GM10266 (cell line): ENCODE data around the gene ZSWIM2.
"Not testable (repeated sequence)": the region's sequence is repeated elsewhere in the genome, so short reads cannot be mapped to it uniquely, and the experiment has no call there.

ENCODE experiments used
- DNase-seq: peaks from one replicate; pipeline ENCODE4 v3.0.0; 2012; ENCODE audit errors: extremely low spot score
- CTCF ChIP-seq: IDR thresholded peaks from 2 replicates; pipeline ENCODE4 v1.5.1; 2012; ENCODE audit warnings: mild to moderate bottlenecking, low read depth; ENCODE audit not compliant: control insufficient read depth, insufficient read depth; ENCODE audit errors: missing control alignments

Gene ZSWIM2

DNA sequence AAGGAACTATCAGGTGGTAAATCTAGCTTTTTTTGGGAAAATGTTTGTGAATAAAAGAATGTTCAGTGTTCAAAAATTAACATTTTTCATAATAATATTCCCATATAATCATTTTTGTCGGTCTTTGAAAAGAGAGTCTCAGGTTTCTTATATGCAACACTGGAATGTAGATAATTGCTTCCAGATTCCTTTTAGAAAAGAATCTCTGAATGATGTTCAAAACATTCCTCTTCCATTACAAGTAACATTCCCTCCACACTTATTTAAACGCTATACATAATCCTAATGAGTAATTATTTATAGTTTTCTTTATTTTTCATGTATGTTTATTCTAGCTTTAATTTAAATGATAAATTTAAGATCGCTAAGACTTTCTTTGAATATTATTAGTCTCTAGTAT is 7.0 kb downstream of the ZSWIM2 start:
- TF ChIP-seq CTCF = no peak
- no peak for DNase-seq

GRCh38 chr2:186835628-186836027 is 13.3 kb downstream of the ZSWIM2 start:
- no peak for DNase-seq
- no peak for TF ChIP-seq CTCF

GRCh38 chr2:186827862-186828492 is 21.0 kb downstream of the ZSWIM2 start:
- no peak for DNase-seq
- no peak for TF ChIP-seq CTCF

- DNase-seq = no peak
- no peak for TF ChIP-seq CTCF
Observed at GRCh38 chr2:186827411-186827810, 21.6 kb downstream of the ZSWIM2 start.

- TF ChIP-seq CTCF = no peak
- no peak for DNase-seq
Observed at GRCh38 chr2:186822323-186822722, 26.6 kb downstream of the ZSWIM2 start.

- TF ChIP-seq CTCF = no peak
- DNase-seq = no peak
Observed at GRCh38 chr2:186820303-186820702, 28.7 kb downstream of the ZSWIM2 start.

DNA sequence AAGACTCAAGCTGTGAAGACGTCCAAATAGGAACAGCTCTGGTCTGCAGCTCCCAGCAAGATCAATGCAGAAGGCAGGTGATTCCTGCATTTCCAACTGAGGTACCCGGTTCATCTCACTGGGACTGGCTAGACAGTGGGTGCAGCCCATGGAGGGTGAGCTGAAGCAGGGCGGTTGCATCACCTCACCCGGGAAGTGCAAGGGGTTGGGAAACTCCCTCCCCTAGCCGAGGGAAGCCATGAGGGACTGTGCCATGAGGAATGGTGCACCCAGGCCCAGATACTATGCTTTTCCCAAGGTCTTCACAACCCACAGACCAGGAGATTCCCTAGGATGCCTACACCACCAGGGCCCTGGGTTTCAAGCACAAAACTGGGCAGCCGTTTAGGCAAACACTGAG is 37.2 kb downstream of the ZSWIM2 start:
- not testable (repeated sequence) for DNase-seq

- no peak for TF ChIP-seq CTCF
- DNase-seq = no peak
Observed at GRCh38 chr2:186806591-186806990, 42.4 kb downstream of the ZSWIM2 start.

DNA sequence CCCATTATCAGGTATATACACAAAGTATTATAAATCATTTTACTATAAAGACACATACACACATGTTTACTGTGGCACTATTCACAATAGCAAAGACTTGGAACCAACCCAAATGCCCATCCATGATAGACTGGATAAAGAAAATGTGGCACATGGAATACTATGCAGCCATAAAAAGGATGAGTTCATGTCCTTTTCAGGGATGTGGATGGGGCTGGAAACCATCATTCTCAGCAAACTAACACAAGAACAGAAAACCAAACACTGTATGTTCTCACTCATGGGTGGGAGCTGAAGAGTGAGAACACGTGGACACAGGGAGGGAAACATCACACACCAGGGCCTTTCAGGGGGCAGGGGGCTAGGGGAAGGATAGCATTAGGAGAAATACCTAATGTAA is 50.4 kb downstream of the ZSWIM2 start:
- DNase-seq = not testable (repeated sequence)
